ENCODE results near the gene TMEM171. TPM values are rescaled to one million over a fixed set of nuclear protein-coding genes. Genes with fewer than 3 reads are reported as not detected.

TMEM171 gene
- total and polyA plus RNA-seq, 2 experiments from 2014 or later, result 1.9 to 2.9 TPM

GRCh38 chr5:73115399-73116051 is 4.8 kb upstream of the TMEM171 start:
- Mint-ChIP-seq H3K9me3 (no peaks in the 10 kb centered on the region), H3K4me1 (peaks cover 12% of the 10 kb centered on the region), H3K27ac (no peak overlapping the region), H3K36me3 (ENCODE audit: low read depth) (no peaks in the 10 kb centered on the region; the same call in 2 of the 3 replicates), H3K27me3 (ENCODE audit: insufficient read depth, low read depth, poor library complexity) (peaks cover 14% of the 10 kb centered on the region), H3K4me3 (no peak overlapping the region)
- Histone ChIP-seq H3F3A (replicated peaks; ENCODE audit: low read depth) (no peaks in the 10 kb centered on the region; the same call in 1 of the 2 replicates), H3K79me2 (replicated peaks; ENCODE audit: insufficient read depth) (no peaks in the 10 kb centered on the region), H3K27me3 (ENCODE audit: insufficient read depth) (peaks cover 31% of the 10 kb centered on the region), H3K36me3 (ENCODE audit: insufficient read depth) (no peaks in the 10 kb centered on the region), H2AFZ (no peak overlapping the region), H3K4me1 (ENCODE audit: insufficient read depth) (peaks cover 5% of the 10 kb centered on the region; the same call in 1 of the 2 replicates), H3K27ac (ENCODE audit: low read depth) (no peak overlapping the region), H3K4me2 (no peak overlapping the region), H3K9me2 (ENCODE audit: insufficient read depth) (no peaks in the 10 kb centered on the region), H3K4me3 (no peak overlapping the region), H4K20me1 (replicated peaks; ENCODE audit: insufficient read depth) (no peaks in the 10 kb centered on the region)
- DNase-seq (ENCODE audit: low spot score) (no peak), ATAC-seq (no peak)
- TF ChIP-seq EZH2 (IDR thresholded peaks at IDR 0.05; ENCODE audit: low read depth, unreplicated experiment) (no peak), POLR2AphosphoS5 (IDR thresholded peaks at IDR 0.05; ENCODE audit: low read depth) (no peak), ETS1 (IDR thresholded peaks at IDR 0.05) (no peak), REST (IDR thresholded peaks at IDR 0.05; ENCODE audit: unreplicated experiment) (no peak), ZNF462 (CRISPR knock-in tag; IDR thresholded peaks at IDR 0.05) (no peak), CTCF (conservative IDR thresholded peaks at IDR 0.05; ENCODE audit: low read depth in 2 of 2) (no peak), STAT1 (IDR thresholded peaks at IDR 0.05; ENCODE audit: unreplicated experiment) (no peak), NANOG (IDR thresholded peaks at IDR 0.05; ENCODE audit: borderline replicate concordance) (no peak)
